HCT116 (cell line): Measurements from ENCODE around the gene COL8A2. TPM values are rescaled to one million over a fixed set of nuclear protein-coding genes. Genes with fewer than 3 reads are reported as not detected.

ENCODE experiments used
- ATAC-seq: fragments of 200-7000 bp; cut with Tn5 transposase; 2 replicates; pipeline ENCODE4 v1.9.1; 2020; ENCODE audit warnings: mild to moderate bottlenecking, moderate library complexity
- BruUV-seq: library from RNA; stranded (reverse); fragments of 400-500 nt; replicated peaks from 2 replicates; lab custom pipeline; 2021; lab: Mats Ljungman, UMichigan
- CTCF ChIA-PET: fragments of 300-600 bp; sonication (Branson Sonifier 250); formaldehyde crosslinking; loops from one replicate; lab custom pipeline; 2021; ENCODE audit warnings: antibody characterized with exemption; lab: Charles Lee
- POLR2A ChIA-PET: fragments of 300-600, 350-600 bp; sonication (Branson Sonifier 250); formaldehyde crosslinking; loops from one replicate; lab custom pipeline; 2021; ENCODE audit warnings: antibody characterized with exemption; lab: Charles Lee
- RAD21 ChIA-PET, 2 experiments: fragments of 300-600 bp; sonication (Branson Sonifier 250); formaldehyde crosslinking; loops; one replicate each; lab custom pipeline; 2023; ENCODE audit warnings: low total read pairs in 2 of 2; ENCODE audit not compliant: uncharacterized antibody in 2 of 2, unreplicated experiment in 2 of 2, low non-redundant PET in 1 of 2; lab: Charles Lee
- DNase-seq: peaks from one replicate; pipeline ENCODE4 v3.0.0-alpha.2; 2010; ENCODE audit warnings: low read depth, low spot score
- H2AFZ ChIP-seq: fragments of 200-600 bp; shearing (Covaris generic), sonication (generic); 2 replicates; pipeline ENCODE4 v1.6.1; 2017; ENCODE audit warnings: low read depth, mixed run types, mixed read lengths, antibody characterized with exemption, low read length; ENCODE audit not compliant: poor library complexity, severe bottlenecking
- H3K27ac ChIP-seq: 2 replicates; pipeline ENCODE4 v1.5.1; 2012; ENCODE audit warnings: low read depth, low read length
- H3K27me3 ChIP-seq: fragments of 200-600 bp; sonication (generic); 2 replicates; pipeline ENCODE4 v1.6.1; 2016; ENCODE audit warnings: mixed run types, low read length, mixed read lengths; ENCODE audit not compliant: insufficient read depth
- H3K36me3 ChIP-seq, 2 experiments: fragments of 200-500 bp in 1 of 2; fragments of 200-600 bp in 1 of 2; sonication (Bioruptor generic) in 1 of 2; sonication (generic) in 1 of 2; 2 replicates each; pipeline versions ENCODE4 v1.5.1 to v1.6.1; 2014 to 2016; ENCODE audit warnings: low read length in 2 of 2, inconsistent platforms in 1 of 2, mixed read lengths in 1 of 2, mixed run types in 1 of 2; ENCODE audit not compliant: insufficient read depth in 2 of 2, control insufficient read depth in 1 of 2
- H3K4me1 ChIP-seq, 2 experiments: fragments of 200-600 bp in 1 of 2; sonication (generic) in 1 of 2; 2 replicates each; pipeline versions ENCODE4 v1.5.1 to v1.6.1; 2012 to 2017; ENCODE audit warnings: low read length in 2 of 2, inconsistent platforms in 1 of 2, mild to moderate bottlenecking in 1 of 2, mixed read lengths in 1 of 2, mixed run types in 1 of 2, moderate library complexity in 1 of 2; ENCODE audit not compliant: insufficient read depth in 2 of 2, control insufficient read depth in 1 of 2
- H3K4me2 ChIP-seq: fragments of 200-600 bp; sonication (generic); 2 replicates; pipeline ENCODE4 v1.6.1; 2017; ENCODE audit warnings: mixed run types, low read length, mixed read lengths
- H3K4me3 ChIP-seq, 2 experiments: fragments of 200-600 bp in 1 of 2; sonication (generic) in 1 of 2; replicated peaks in 1 of 2; 2 replicates each; pipeline ENCODE4 v1.5.1; 2011 to 2016; ENCODE audit warnings: low read length in 2 of 2, control low read depth in 1 of 2, low read depth in 1 of 2, mild to moderate bottlenecking in 1 of 2, mixed read lengths in 1 of 2, mixed run types in 1 of 2
- H3K79me2 ChIP-seq: fragments of 200-600 bp; sonication (generic); 2 replicates; pipeline ENCODE4 v1.6.1; 2017; ENCODE audit warnings: mild to moderate bottlenecking, mixed run types, low read length, moderate library complexity, mixed read lengths; ENCODE audit not compliant: insufficient read depth
- H3K9ac ChIP-seq: fragments of 200-600 bp; sonication (generic); 2 replicates; pipeline ENCODE4 v1.6.1; 2016; ENCODE audit warnings: low read length, mixed read lengths
- H3K9me2 ChIP-seq: fragments of 200-600 bp; sonication (generic), shearing (Covaris generic); 2 replicates; pipeline ENCODE4 v1.6.1; 2017; ENCODE audit warnings: mixed run types, mild to moderate bottlenecking, moderate library complexity; ENCODE audit not compliant: insufficient read depth
- H3K9me3 ChIP-seq, 2 experiments: fragments of 200-500 bp in 1 of 2; fragments of 200-600 bp in 1 of 2; sonication (Bioruptor generic) in 1 of 2; sonication (generic) in 1 of 2; 2 replicates each; pipeline ENCODE4 v1.6.1; 2014 to 2017; ENCODE audit warnings: low read length in 2 of 2, mixed read lengths in 2 of 2, inconsistent platforms in 1 of 2, low read depth in 1 of 2, mild to moderate bottlenecking in 1 of 2, mixed run types in 1 of 2, moderate library complexity in 1 of 2; ENCODE audit not compliant: control insufficient read depth in 1 of 2, insufficient read depth in 1 of 2
- H4K20me1 ChIP-seq: fragments of 200-600 bp; sonication (generic), shearing (Covaris generic); 2 replicates; pipeline ENCODE4 v1.6.1; 2017; ENCODE audit warnings: mixed run types, mild to moderate bottlenecking, moderate library complexity; ENCODE audit not compliant: insufficient read depth
- CBX3 ChIP-seq: IDR thresholded peaks from 2 replicates; pipeline ENCODE4 v1.6.1; 2012; ENCODE audit warnings: low read depth
- EGR1 ChIP-seq: IDR thresholded peaks from 2 replicates; pipeline ENCODE4 v1.6.1; 2012; ENCODE audit warnings: low read depth
- ELF1 ChIP-seq: IDR thresholded peaks from 2 replicates; pipeline ENCODE4 v1.6.1; 2012; ENCODE audit warnings: low read depth, borderline replicate concordance
- FOSL1 ChIP-seq: IDR thresholded peaks from 2 replicates; pipeline ENCODE4 v1.6.1; 2012; ENCODE audit warnings: low read depth
- POLR2A ChIP-seq: IDR thresholded peaks from 2 replicates; pipeline ENCODE4 v1.7.0; 2011; ENCODE audit warnings: borderline replicate concordance; ENCODE audit not compliant: insufficient read depth, insufficient read length; ENCODE audit errors: extremely low read depth
- POLR2AphosphoS5 ChIP-seq: IDR thresholded peaks from 2 replicates; pipeline ENCODE4 v1.6.1; 2011; ENCODE audit warnings: mild to moderate bottlenecking, low read depth, low read length, moderate library complexity
- SIN3A ChIP-seq: IDR thresholded peaks from 2 replicates; pipeline ENCODE4 v1.6.1; 2012; ENCODE audit warnings: low read depth
- SP1 ChIP-seq: IDR thresholded peaks from 2 replicates; pipeline ENCODE4 v1.6.1; 2012; ENCODE audit warnings: low read depth
- TCF7L2 ChIP-seq: IDR thresholded peaks from 2 replicates; pipeline ENCODE4 v1.7.0; 2011; ENCODE audit warnings: borderline replicate concordance, inconsistent platforms; ENCODE audit not compliant: insufficient read depth, insufficient read length; ENCODE audit errors: extremely low read depth
- YY1 ChIP-seq: IDR thresholded peaks from 2 replicates; pipeline ENCODE4 v1.6.1; 2011; ENCODE audit warnings: low read length, low read depth, moderate library complexity, mild to moderate bottlenecking; ENCODE audit not compliant: insufficient replicate concordance; ENCODE audit errors: extremely low read depth
- ZFX ChIP-seq: fragments of 450-650 bp; IDR thresholded peaks from 2 replicates; pipeline ENCODE4 v1.6.1; 2017
- ZNF274 ChIP-seq: fragments of 200-500 bp; sonication (Bioruptor generic); IDR thresholded peaks from 2 replicates; pipeline ENCODE4 v1.6.1; 2014; ENCODE audit warnings: mild to moderate bottlenecking, low read depth, low read length, inconsistent platforms
- intact Hi-C: fragments of 100-400 bp; cut with micrococcal nuclease; formaldehyde crosslinking; loops from 2 replicates; pipeline ENCODE4 v1.10.0; 2022
- total RNA-seq: library from RNA; stranded (reverse); gene quantifications from one replicate; pipeline ENCODE4 v1.2.1, GENCODE V29; 2021; ENCODE audit not compliant: unreplicated experiment
- TF ChIP-seq, protein P1 (sequence below): IDR thresholded peaks from 2 replicates; pipeline ENCODE4 v1.6.1; 2012
- TF ChIP-seq, protein P2 (sequence below), 3 experiments: fragments of 200-600 bp in 1 of 3; sonication (generic) in 1 of 3; IDR thresholded peaks in 2 of 3; conservative IDR thresholded peaks in 1 of 3; 2 replicates each; pipeline ENCODE4 v1.5.1; 2012 to 2017; ENCODE audit warnings: low read depth in 2 of 3, low read length in 2 of 3, antibody characterized with exemption in 1 of 3, borderline replicate concordance in 1 of 3, control low read depth in 1 of 3, mild to moderate bottlenecking in 1 of 3, mixed read lengths in 1 of 3, mixed run types in 1 of 3, moderate library complexity in 1 of 3; ENCODE audit not compliant: insufficient read depth in 1 of 3
- TF ChIP-seq, protein P3 (sequence below): IDR thresholded peaks from 2 replicates; pipeline ENCODE4 v1.6.1; 2012
- TF ChIP-seq, protein P4 (sequence below): IDR thresholded peaks from 2 replicates; pipeline ENCODE4 v1.6.1; 2011; ENCODE audit warnings: mild to moderate bottlenecking, low read length, moderate library complexity; ENCODE audit not compliant: insufficient replicate concordance; ENCODE audit errors: extremely low read depth

The COL8A2 gene
- total RNA-seq, 1 experiment from 2014 or later, result 0.05 TPM

DNA sequence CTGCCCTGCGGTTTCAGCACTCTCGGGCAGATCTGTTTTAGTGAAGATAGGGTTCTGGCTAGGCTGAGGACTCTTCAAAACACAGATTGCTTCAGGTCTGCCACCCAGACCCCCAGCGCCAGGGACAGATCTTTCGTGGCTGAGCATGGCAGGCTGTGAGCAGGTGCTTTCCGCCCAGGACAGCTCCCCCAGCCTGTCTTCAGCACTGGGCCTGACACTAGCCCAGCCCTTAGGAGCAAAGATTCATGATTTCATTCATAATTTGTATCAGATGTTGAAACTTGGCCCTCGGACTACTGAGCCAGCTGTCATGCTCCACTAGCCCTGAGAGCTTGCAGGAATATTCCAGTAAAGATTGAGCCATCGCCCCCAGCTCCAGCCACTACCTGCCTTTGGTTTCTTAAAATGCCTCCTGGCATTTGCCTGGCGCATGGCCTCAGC, 30.4 kb downstream of the COL8A2 start:
- Histone ChIP-seq H3K4me1 (peaks cover 0 to 20% of the 10 kb centered on the region in 2 experiments; a peak in 2 of 4 replicates), H3K4me3 (no peak overlapping the region), H3K27me3 (no peaks in the 10 kb centered on the region), H3K9me2 (no peaks in the 10 kb centered on the region), H3K4me2 (no peak overlapping the region), H4K20me1 (no peaks in the 10 kb centered on the region), H3K36me3 (peaks cover 26 to 31% of the 10 kb centered on the region in 2 experiments; a peak in 3 of 4 replicates), H3K9me3 (no peaks in the 10 kb centered on the region), H3K79me2 (peaks cover 19% of the 10 kb centered on the region), H2AFZ (no peak overlapping the region), H3K27ac (no peak overlapping the region)
- no TSS peak for BruUV-seq
- no peak for DNase-seq
- intact Hi-C loops, result loop anchor here (5.0 kb wide), 1 partner anchor 273 kb away; no protein-coding TSS in a partner anchor
- ChIA-PET POLR2A (no interaction called here), RAD21 (no interaction called here)
- no peak for ATAC-seq
- TF ChIP-seq, protein P1, sequence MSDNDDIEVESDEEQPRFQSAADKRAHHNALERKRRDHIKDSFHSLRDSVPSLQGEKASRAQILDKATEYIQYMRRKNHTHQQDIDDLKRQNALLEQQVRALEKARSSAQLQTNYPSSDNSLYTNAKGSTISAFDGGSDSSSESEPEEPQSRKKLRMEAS, result no peak
- TF ChIP-seq SP1, result no peak
- TF ChIP-seq, protein P2, sequence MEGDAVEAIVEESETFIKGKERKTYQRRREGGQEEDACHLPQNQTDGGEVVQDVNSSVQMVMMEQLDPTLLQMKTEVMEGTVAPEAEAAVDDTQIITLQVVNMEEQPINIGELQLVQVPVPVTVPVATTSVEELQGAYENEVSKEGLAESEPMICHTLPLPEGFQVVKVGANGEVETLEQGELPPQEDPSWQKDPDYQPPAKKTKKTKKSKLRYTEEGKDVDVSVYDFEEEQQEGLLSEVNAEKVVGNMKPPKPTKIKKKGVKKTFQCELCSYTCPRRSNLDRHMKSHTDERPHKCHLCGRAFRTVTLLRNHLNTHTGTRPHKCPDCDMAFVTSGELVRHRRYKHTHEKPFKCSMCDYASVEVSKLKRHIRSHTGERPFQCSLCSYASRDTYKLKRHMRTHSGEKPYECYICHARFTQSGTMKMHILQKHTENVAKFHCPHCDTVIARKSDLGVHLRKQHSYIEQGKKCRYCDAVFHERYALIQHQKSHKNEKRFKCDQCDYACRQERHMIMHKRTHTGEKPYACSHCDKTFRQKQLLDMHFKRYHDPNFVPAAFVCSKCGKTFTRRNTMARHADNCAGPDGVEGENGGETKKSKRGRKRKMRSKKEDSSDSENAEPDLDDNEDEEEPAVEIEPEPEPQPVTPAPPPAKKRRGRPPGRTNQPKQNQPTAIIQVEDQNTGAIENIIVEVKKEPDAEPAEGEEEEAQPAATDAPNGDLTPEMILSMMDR (IDR thresholded peaks at IDR 0.05 in 2 of 3, conservative IDR thresholded peaks at IDR 0.05 in 1 of 3; ENCODE audit: borderline replicate concordance in 1 of 3, insufficient read depth in 1 of 3, low read depth in 2 of 3, low read length in 2 of 3), result no peak
- no peak for TF ChIP-seq ZNF274
- no peak for TF ChIP-seq TCF7L2
- TF ChIP-seq, protein P3, sequence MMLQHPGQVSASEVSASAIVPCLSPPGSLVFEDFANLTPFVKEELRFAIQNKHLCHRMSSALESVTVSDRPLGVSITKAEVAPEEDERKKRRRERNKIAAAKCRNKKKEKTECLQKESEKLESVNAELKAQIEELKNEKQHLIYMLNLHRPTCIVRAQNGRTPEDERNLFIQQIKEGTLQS, result no peak
- no peak for TF ChIP-seq POLR2AphosphoS5
- TF ChIP-seq SIN3A, result no peak
- no peak for TF ChIP-seq YY1
- TF ChIP-seq, protein P4, sequence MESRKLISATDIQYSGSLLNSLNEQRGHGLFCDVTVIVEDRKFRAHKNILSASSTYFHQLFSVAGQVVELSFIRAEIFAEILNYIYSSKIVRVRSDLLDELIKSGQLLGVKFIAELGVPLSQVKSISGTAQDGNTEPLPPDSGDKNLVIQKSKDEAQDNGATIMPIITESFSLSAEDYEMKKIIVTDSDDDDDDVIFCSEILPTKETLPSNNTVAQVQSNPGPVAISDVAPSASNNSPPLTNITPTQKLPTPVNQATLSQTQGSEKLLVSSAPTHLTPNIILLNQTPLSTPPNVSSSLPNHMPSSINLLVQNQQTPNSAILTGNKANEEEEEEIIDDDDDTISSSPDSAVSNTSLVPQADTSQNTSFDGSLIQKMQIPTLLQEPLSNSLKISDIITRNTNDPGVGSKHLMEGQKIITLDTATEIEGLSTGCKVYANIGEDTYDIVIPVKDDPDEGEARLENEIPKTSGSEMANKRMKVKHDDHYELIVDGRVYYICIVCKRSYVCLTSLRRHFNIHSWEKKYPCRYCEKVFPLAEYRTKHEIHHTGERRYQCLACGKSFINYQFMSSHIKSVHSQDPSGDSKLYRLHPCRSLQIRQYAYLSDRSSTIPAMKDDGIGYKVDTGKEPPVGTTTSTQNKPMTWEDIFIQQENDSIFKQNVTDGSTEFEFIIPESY, result no peak
- no peak for TF ChIP-seq ZFX
- TF ChIP-seq ELF1, result no peak
- no peak for TF ChIP-seq FOSL1
- TF ChIP-seq EGR1, result no peak
- TF ChIP-seq CBX3, result no peak
- TF ChIP-seq POLR2A, result no peak
- TF ChIP-seq, all 23 proteins: peak for 0
- H3K9ac ChIP-seq, result no peak overlapping the region
- CTCF ChIA-PET, result interaction anchor here (3.9 kb wide), 1 partner anchor 40 kb away, joined by 31 read pairs; no protein-coding TSS in a partner anchor
